Raji (cell line): ENCODE data around the gene HNRNPU.

Experiments
- POLR2A ChIP-seq: IDR thresholded peaks from 2 replicates; pipeline ENCODE4 v1.6.1; 2011; ENCODE audit warnings: low read depth, low read length, control low read depth; ENCODE audit not compliant: insufficient read depth

HNRNPU gene

DNA sequence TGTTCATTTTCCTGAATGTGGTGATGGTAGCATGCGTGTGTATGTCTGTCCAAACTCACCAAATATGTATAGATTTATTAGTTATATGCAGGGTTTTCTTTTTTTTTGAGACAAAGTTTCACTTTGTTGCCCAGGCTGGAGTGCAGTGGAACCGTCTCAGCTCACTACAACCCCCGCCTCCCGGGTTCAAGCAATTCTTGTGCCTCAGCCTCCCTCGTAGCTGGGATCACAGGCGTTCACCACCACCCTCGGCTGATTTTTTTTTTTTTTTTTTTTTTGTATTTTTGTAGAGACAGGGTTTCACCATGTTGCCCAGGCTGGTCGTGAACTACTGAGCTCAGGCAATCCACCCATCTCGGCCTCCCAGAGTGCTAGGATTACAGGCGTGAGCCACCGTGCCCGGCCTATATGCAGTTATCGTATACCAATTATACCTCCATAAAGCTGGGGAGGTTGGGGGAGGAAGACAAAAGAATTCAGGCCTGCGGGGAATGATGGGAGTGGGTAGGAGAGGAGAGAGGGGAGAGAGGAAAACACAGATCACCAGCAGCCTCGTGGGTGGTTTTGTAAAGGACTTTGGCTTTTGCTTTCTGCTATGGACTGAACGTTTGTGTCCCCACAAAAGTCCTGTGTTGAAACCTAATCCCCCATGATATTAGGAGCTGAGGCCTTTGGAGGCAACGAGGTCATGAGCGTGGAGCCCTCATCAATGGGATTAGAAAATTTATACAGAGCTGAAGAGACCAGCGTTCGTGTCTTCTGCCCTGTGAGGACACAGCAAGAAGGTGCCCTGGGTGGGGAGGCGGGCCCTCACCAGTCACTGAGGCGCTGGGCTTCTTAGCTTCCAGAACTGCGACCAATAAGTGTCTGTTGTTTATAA, 4.4 kb upstream of the HNRNPU start:
- TF ChIP-seq POLR2A = no peak

DNA sequence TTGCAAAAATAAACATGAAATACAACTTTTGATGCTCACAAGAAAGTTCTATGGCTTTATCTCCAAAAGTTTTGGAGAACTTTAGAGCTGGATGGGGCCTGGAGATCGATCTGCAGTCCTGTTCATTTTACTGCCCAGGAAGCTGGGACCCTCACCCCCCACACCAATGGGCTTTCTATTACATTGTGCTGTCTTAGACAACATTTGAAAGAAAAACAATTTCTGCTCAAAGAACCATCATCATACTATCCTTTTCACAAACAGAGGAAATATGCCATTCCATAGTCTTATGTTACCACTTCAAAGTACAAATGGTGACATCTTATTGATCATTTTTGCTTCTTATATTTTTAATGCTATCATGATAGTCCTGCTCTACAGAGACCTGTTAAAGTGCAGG, 2.0 kb upstream of the HNRNPU start:
- no peak for TF ChIP-seq POLR2A

DNA sequence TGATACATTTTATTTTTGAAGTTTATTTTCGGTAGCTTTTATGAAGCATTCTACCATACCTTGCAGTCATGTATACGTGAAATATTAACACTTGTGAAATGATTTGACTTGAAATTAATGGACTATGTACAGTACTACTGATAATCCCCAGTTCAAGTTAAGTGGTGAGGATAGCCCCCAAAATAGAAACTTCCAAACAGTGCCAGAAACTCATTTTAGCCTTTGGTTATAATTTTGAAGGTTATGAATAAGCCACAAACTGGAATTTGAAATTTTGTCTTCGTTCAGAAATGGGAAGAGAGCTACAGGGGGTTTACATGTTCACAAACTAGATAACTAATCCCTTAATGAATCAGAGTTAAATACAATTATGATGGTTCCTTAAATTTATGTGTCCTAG, 1.5 kb upstream of the HNRNPU start:
- no peak for TF ChIP-seq POLR2A

DNA sequence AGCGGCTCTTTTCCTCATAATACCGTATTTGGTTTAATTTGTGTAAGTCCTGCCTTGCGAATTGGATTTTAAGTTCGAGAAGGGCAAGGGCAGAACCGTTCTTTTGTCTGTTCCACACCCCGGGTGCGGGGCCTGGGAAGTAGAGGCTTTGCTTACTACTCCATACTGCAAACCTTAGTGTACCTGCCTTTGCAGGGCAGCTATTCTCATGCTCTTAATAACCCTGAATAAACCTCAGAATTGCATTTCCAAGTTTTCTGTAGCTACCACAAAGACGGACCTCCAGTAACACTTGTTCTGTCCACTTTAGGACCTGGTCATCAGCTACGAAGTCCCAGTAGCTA, 657 bp upstream of the HNRNPU start:
- no peak for TF ChIP-seq POLR2A

DNA sequence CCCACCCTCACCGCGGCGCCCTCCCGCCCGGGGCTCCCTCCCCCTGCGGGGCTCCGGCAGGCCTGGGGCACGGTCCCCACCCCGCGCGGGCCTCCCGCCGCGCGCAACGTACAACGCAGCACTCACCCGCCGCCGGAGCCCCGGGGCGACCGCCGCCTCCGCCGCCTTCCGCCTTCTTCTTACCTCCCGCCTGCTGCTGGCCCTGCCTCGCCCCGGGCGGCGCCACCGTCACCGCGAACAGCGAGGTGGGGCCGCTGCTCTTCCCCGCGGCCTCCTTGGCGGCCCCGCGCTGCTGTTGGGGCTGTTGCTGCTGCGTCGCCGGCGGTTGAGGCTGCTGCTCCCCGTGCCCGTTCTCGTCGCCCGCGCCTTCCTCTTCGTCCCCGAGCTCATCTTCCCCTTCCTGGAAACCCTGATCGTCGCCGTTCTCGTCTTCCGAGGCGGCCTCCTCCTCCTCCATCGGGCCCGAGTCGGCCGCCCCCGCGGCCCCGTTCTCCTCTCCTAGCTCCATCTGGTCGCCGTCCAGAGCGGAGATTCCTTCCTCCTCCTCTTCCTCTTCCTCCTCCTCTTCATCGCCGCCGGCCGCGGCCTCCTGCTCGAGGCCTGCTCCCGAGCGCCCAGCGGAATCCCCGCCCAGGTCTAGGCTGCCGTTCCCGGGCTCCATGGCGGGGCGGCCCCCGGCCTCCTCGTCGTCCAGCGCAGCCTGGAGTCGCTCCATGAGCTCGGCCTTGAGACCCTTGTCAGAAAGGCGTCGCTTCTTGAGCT, 671 bp downstream of the HNRNPU start:
- TF ChIP-seq POLR2A = 0 out of 2 replicates have a peak, but pooled peaks have one; percentile 27

DNA sequence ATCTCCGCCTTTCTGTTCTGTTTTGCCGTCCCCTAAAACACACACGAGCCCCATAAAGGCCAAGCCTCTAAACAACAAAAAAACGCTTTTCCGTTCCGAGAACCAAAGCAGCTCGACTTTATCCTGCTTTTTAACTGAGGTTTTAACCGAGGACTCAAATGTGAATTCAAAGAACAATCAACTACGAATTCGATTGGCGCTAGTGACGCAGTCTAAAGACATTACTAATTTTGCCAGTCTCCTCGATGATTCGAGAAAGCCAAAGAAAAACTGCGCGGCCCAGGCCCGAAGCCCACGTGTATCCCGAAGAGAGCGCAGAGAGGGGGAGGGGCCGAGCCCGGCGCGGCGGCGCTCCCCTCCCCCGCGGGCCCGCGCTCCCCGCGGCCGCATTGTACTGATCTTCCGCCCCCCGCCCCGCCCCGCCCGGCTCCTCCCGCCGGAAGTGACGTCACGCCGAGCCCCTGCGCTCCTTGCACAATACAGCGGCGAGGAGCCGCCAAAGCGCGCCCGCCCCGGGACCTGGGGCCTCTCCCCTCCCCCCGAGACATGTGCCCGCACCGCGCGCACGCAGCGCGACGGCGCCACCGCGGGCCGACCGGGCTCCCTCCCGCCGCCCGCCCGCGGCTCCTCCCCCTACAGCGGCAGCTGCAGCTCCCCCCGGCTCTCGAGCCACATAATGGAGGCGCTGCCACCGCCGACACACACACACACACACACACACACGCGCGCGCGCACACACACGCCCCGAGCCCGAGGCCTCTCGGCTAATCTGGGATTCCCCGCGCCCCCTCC, 1.4 kb downstream of the HNRNPU start:
- TF ChIP-seq POLR2A = peak; percentile 53

DNA sequence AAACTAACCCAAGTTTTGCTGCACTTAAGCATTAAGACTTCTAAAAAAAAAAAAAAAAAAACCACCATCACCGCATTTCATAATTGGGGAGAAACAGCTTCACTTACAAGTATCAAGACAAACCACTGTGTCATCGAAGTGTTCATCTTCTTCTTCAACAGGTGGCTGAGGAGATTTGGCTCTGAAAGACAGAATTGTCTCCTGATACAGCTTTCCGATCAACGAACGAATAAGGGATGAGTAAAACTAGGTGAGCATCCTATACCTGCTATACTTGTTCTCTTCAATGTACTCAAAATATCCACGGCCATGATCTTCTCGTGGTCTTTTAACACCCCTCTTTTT, 2.0 kb downstream of the HNRNPU start:
- TF ChIP-seq POLR2A = no peak

- no peak for TF ChIP-seq POLR2A
These were observed 2.7 kb downstream of the HNRNPU start for GRCh38 chr1:244861683-244862082.

GRCh38 chr1:244860914-244861610, 3.3 kb downstream of the HNRNPU start:
- no peak for TF ChIP-seq POLR2A

GRCh38 chr1:244860078-244860477, 4.3 kb downstream of the HNRNPU start:
- no peak for TF ChIP-seq POLR2A

- no peak for TF ChIP-seq POLR2A
These were observed 6.0 kb downstream of the HNRNPU start for GRCh38 chr1:244858357-244858756.

- TF ChIP-seq POLR2A = no peak
These were observed 6.6 kb downstream of the HNRNPU start for GRCh38 chr1:244857761-244858160.

DNA sequence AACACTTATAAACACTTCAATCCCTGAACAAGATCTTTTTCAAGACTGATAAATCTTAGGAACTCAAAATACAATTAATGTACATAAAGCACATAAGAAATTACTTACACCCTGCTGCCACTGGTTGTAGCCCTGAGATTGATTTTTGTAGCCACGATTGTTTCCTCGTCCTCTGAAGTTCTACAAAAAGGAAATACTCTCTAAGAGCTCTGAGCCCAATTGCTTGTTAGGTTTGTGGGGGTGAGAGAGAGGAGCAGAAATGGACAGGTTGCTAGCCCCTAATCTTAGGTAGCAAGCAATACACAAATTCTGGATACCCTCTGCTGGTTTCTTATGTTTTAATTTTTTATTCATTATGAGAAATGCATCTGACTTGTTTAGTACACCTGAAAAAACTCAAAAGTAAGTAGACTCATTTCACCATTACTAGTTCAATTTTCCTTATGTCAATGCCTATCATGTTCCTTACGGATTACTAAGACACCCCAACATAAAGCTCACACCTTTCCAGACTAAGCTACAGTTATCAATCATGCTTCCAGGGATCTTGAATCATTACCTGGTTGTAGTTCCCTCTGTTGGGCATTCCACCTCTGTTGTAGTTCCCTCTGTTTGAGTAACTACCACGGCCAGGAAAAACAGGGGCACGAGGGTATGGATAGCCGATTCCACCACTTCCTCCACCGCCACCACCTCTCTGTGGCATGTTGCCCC, 9.3 kb downstream of the HNRNPU start:
- no peak for TF ChIP-seq POLR2A

DNA sequence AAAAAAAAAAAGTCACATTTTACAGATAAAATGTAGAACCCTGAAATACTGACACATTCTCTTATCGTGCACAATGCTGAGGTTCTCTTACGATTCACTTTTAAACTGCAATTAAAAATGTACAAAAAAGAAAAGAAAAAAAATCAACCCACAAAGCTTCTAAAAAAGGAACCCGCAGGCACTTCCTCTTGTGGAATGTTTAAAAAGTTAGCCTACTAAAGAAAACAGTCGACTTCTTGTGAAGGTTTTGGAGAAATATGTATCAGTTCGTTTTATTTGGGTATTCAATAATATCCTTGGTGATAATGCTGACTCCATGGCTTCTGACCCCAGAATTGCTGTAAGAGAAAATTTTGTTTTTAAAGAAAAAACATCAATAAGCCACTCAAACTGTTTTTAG, 10.2 kb downstream of the HNRNPU start:
- no peak for TF ChIP-seq POLR2A
